Neuronal stem cell (in vitro differentiated cells): ENCODE data around the gene ILKAP.
A peak's percentile ranks its signal among the peaks of the same experiment; 100 is the strongest.

Experiments
- DNase-seq: peaks from one replicate; pipeline ENCODE4 v3.0.0-alpha.2; 2013; ENCODE audit warnings: low spot score
- H2AFZ ChIP-seq: one replicate; pipeline ENCODE4 v1.6.1; 2013; ENCODE audit warnings: mild to moderate bottlenecking, low read length, inconsistent platforms
- H2AK5ac ChIP-seq: 2 replicates; pipeline ENCODE4 v1.6.1; 2013; ENCODE audit warnings: low read depth, mild to moderate bottlenecking, inconsistent platforms, low read length, moderate library complexity, mixed read lengths
- H2BK120ac ChIP-seq: 2 replicates; pipeline ENCODE4 v1.6.1; 2013; ENCODE audit warnings: low read depth, mild to moderate bottlenecking, inconsistent platforms, low read length, moderate library complexity, mixed read lengths
- H2BK12ac ChIP-seq: one replicate; pipeline ENCODE4 v1.6.1; 2013; ENCODE audit warnings: low read length, inconsistent platforms
- H2BK15ac ChIP-seq: 2 replicates; pipeline ENCODE4 v1.6.1; 2013; ENCODE audit warnings: mild to moderate bottlenecking, low read length, inconsistent platforms, mixed read lengths
- H2BK5ac ChIP-seq: one replicate; pipeline ENCODE4 v1.6.1; 2013; ENCODE audit warnings: inconsistent platforms, mild to moderate bottlenecking, low read length, moderate library complexity
- H3K14ac ChIP-seq: one replicate; pipeline ENCODE4 v1.6.1; 2013; ENCODE audit warnings: low read length, inconsistent platforms
- H3K18ac ChIP-seq: 2 replicates; pipeline ENCODE4 v1.6.1; 2013; ENCODE audit warnings: low read length, inconsistent platforms
- H3K23ac ChIP-seq: 2 replicates; pipeline ENCODE4 v1.6.1; 2013; ENCODE audit warnings: low read depth, mild to moderate bottlenecking, mixed read lengths, low read length, inconsistent platforms; ENCODE audit not compliant: poor library complexity
- H3K27ac ChIP-seq: replicated peaks from 3 replicates; pipeline ENCODE4 v1.5.1; 2013; ENCODE audit warnings: low read length, inconsistent platforms
- H3K27me3 ChIP-seq, 3 experiments: 2 replicates each; pipeline ENCODE4 v1.6.1; 2013; ENCODE audit warnings: low read length in 3 of 3, mild to moderate bottlenecking in 2 of 3, inconsistent platforms in 1 of 3, low read depth in 1 of 3, mixed read lengths in 1 of 3, moderate library complexity in 1 of 3; ENCODE audit not compliant: control insufficient read depth in 3 of 3, insufficient read depth in 3 of 3
- H3K36me3 ChIP-seq, 2 donors: replicated peaks in 1 of 2; 2 replicates each; pipeline ENCODE4 v1.6.1; 2013; ENCODE audit warnings: low read length in 2 of 2; ENCODE audit not compliant: control insufficient read depth in 2 of 2, insufficient read depth in 2 of 2
- H3K4ac ChIP-seq: 2 replicates; pipeline ENCODE4 v1.6.1; 2013; ENCODE audit warnings: inconsistent platforms, mild to moderate bottlenecking, low read length, moderate library complexity
- H3K4me1 ChIP-seq, 2 donors: 1 replicate in 1 of 2; 2 replicates in 1 of 2; pipeline ENCODE4 v1.6.1; 2013; ENCODE audit warnings: low read length in 2 of 2, low read depth in 1 of 2; ENCODE audit not compliant: control insufficient read depth in 2 of 2, insufficient read depth in 1 of 2
- H3K4me2 ChIP-seq: one replicate; pipeline ENCODE4 v1.6.1; 2013; ENCODE audit warnings: mild to moderate bottlenecking, low read length, inconsistent platforms; ENCODE audit not compliant: insufficient read depth, poor library complexity, severe bottlenecking
- H3K4me3 ChIP-seq, 2 donors: 2 replicates each; pipeline ENCODE4 v1.5.1; 2013; ENCODE audit warnings: low read length in 2 of 2, mild to moderate bottlenecking in 2 of 2, inconsistent platforms in 1 of 2, moderate library complexity in 1 of 2
- H3K79me1 ChIP-seq: one replicate; pipeline ENCODE4 v1.6.1; 2013; ENCODE audit warnings: low read depth, mild to moderate bottlenecking, inconsistent platforms, low read length, moderate library complexity
- H3K9ac ChIP-seq: one replicate; pipeline ENCODE4 v1.6.1; 2013; ENCODE audit warnings: mild to moderate bottlenecking, low read depth, low read length, inconsistent platforms; ENCODE audit not compliant: poor library complexity
- H3K9me3 ChIP-seq, 2 donors: replicated peaks in 1 of 2; 2 replicates each; pipeline versions ENCODE3 to v1.6.1; 2013; ENCODE audit warnings: low read length in 2 of 2, mild to moderate bottlenecking in 2 of 2, inconsistent platforms in 1 of 2, low read depth in 1 of 2, mixed read lengths in 1 of 2, moderate library complexity in 1 of 2; ENCODE audit not compliant: control insufficient read depth in 2 of 2, insufficient read depth in 1 of 2
- H4K8ac ChIP-seq: one replicate; pipeline ENCODE4 v1.6.1; 2013; ENCODE audit warnings: low read depth, mild to moderate bottlenecking, inconsistent platforms, low read length, moderate library complexity
- H4K91ac ChIP-seq: one replicate; pipeline ENCODE4 v1.6.1; 2013; ENCODE audit warnings: low read length, low read depth, mild to moderate bottlenecking, inconsistent platforms; ENCODE audit not compliant: poor library complexity
- WGBS, 2 donors: extraction: QIAGEN DNeasy Blood & Tissue Kit; methylation state at CpG; one replicate each; pipeline ENCODE4 v1.1.7; 2013; ENCODE audit warnings: missing lambda C conversion rate in 2 of 2, mixed read lengths in 1 of 2; ENCODE audit not compliant: insufficient read length in 2 of 2, insufficient replicate concordance in 1 of 2; ENCODE audit errors: extremely low coverage in 2 of 2; 5-methylcytosine and 5-hydroxymethylcytosine counted together

Gene ILKAP

GRCh38 chr2:238130696-238131628 lies 72.5 kb downstream of the ILKAP start:
- Histone ChIP-seq H2BK5ac (peak overlapping the region; percentile 13), H2AK5ac (peak overlapping the region; percentile 45), H2BK12ac (peak overlapping the region; percentile 84), H3K4ac (peak overlapping the region; percentile 45), H4K91ac (no peak overlapping the region), H3K27me3 (peaks cover 0 to 5% (median 0%) of the 10 kb centered on the region in 3 experiments), H4K8ac (peak overlapping the region; percentile 58), H3K4me2 (no peak overlapping the region), H2AFZ (peak overlapping the region; percentile 13), H3K14ac (peak overlapping the region; percentile 38), H3K18ac (peak overlapping the region; percentile 83), H3K4me3 (no peak overlapping the region), H3K4me1 (peaks cover 2 to 5% of the 10 kb centered on the region in 2 donors), H3K23ac (peak overlapping the region; percentile 43), H2BK120ac (no peak overlapping the region), H3K9ac (no peak overlapping the region), H3K27ac (no peak overlapping the region), H3K79me1 (peaks cover 3% of the 10 kb centered on the region), H3K9me3 (peaks cover 0 to 3% of the 10 kb centered on the region in 2 donors), H2BK15ac (peak overlapping the region; percentile 33), H3K36me3 (no peaks in the 10 kb centered on the region)
- WGBS, 2 donors, result no CpG with 5 or more reads among the region's 68 CpGs
- no peak for DNase-seq

GRCh38 chr2:238130111-238130695 lies 73.3 kb downstream of the ILKAP start:
- Histone ChIP-seq H2BK5ac (peak overlapping the region; percentile 26), H2BK120ac (no peak overlapping the region), H3K14ac (no peak overlapping the region), H3K4me1 (peaks cover 2 to 5% of the 10 kb centered on the region in 2 donors), H3K23ac (peak overlapping the region; percentile 43), H4K91ac (no peak overlapping the region), H3K27ac (no peak overlapping the region), H4K8ac (no peak overlapping the region), H3K4me2 (no peak overlapping the region), H3K9ac (no peak overlapping the region), H3K79me1 (peaks cover 8% of the 10 kb centered on the region), H2AK5ac (peak overlapping the region; percentile 56), H2BK12ac (peak overlapping the region; percentile 30), H3K36me3 (no peaks in the 10 kb centered on the region), H3K4me3 (no peak overlapping the region), H2AFZ (peak overlapping the region; percentile 13), H3K18ac (peak overlapping the region; percentile 70), H2BK15ac (no peak overlapping the region), H3K9me3 (peaks cover 0 to 5% of the 10 kb centered on the region in 2 donors), H3K27me3 (peaks cover 0 to 3% (median 0%) of the 10 kb centered on the region in 3 experiments), H3K4ac (peak overlapping the region; percentile 17)
- WGBS, 2 donors, result no CpG with 5 or more reads among the region's 28 CpGs
- no peak for DNase-seq

GRCh38 chr2:238129166-238130010 lies 74.1 kb downstream of the ILKAP start:
- peaks cover 0 to 5% of the 10 kb centered on the region in 2 donors for H3K9me3 ChIP-seq
- H3K9ac ChIP-seq, result no peak overlapping the region
- peaks cover 8% of the 10 kb centered on the region for H3K79me1 ChIP-seq
- H2AK5ac ChIP-seq, result no peak overlapping the region
- peak overlapping the region; percentile 11 for H3K4me2 ChIP-seq
- H2BK120ac ChIP-seq, result no peak overlapping the region
- H3K4me1 ChIP-seq, result peaks cover 2 to 5% of the 10 kb centered on the region in 2 donors
- H3K23ac ChIP-seq, result no peak overlapping the region
- no peak overlapping the region for H3K4me3 ChIP-seq
- H2AFZ ChIP-seq, result peak overlapping the region; percentile 9
- DNase-seq, result no peak
- H2BK15ac ChIP-seq, result peak overlapping the region; percentile 83
- peak overlapping the region; percentile 76 for H3K4ac ChIP-seq
- no peak overlapping the region for H4K8ac ChIP-seq
- H4K91ac ChIP-seq, result no peak overlapping the region
- H2BK12ac ChIP-seq, result no peak overlapping the region
- H3K36me3 ChIP-seq, result peaks cover 0 to 2% of the 10 kb centered on the region in 2 donors
- peak overlapping the region; percentile 64 for H3K18ac ChIP-seq
- no CpG with 5 or more reads among the region's 22 CpGs for WGBS, 2 donors
- peak overlapping the region; percentile 71 for H3K14ac ChIP-seq
- H3K27me3 ChIP-seq, result peaks cover 0 to 2% (median 0%) of the 10 kb centered on the region in 3 experiments
- peak overlapping the region; percentile 26 for H2BK5ac ChIP-seq
- no peak overlapping the region for H3K27ac ChIP-seq
